DOHH2 (cell line): ENCODE measurements around the gene CEBPG.

ENCODE experiments used
- H3F3A ChIP-seq: fragments of 200-600 bp; sonication (generic), shearing (Covaris generic); 2 replicates; pipeline ENCODE4 v1.6.0; 2016; ENCODE audit warnings: antibody characterized with exemption, mild to moderate bottlenecking; ENCODE audit not compliant: control insufficient read depth, insufficient read depth
- H3K27ac ChIP-seq: fragments of 200-600 bp; sonication (generic); 2 replicates; pipeline ENCODE4 v1.5.1; 2014; ENCODE audit warnings: low read depth, mild to moderate bottlenecking, low read length, moderate library complexity
- H3K27me3 ChIP-seq: fragments of 200-600 bp; sonication (generic); 2 replicates; pipeline ENCODE4 v1.6.1; 2014; ENCODE audit warnings: mild to moderate bottlenecking, low read length, mixed read lengths; ENCODE audit not compliant: control insufficient read depth
- H3K36me3 ChIP-seq: fragments of 200-600 bp; sonication (generic); 2 replicates; pipeline ENCODE4 v1.6.1; 2014; ENCODE audit warnings: mild to moderate bottlenecking, low read length, moderate library complexity, mixed read lengths; ENCODE audit not compliant: control insufficient read depth
- H3K4me1 ChIP-seq: fragments of 200-600 bp; sonication (generic); 2 replicates; pipeline ENCODE4 v1.6.1; 2014; ENCODE audit warnings: mild to moderate bottlenecking, low read length, mixed read lengths; ENCODE audit not compliant: control insufficient read depth
- H3K4me2 ChIP-seq: fragments of 200-600 bp; sonication (generic); 2 replicates; pipeline ENCODE4 v1.6.0; 2014; ENCODE audit warnings: mild to moderate bottlenecking, low read length, moderate library complexity
- H3K4me3 ChIP-seq: fragments of 200-600 bp; sonication (generic); 2 replicates; pipeline ENCODE4 v1.5.1; 2014; ENCODE audit warnings: mild to moderate bottlenecking, low read length, mixed read lengths
- H3K79me2 ChIP-seq: fragments of 200-600 bp; sonication (generic); 2 replicates; pipeline ENCODE4 v1.6.1; 2014; ENCODE audit warnings: mild to moderate bottlenecking, low read length, mixed read lengths; ENCODE audit not compliant: control insufficient read depth
- H3K9me2 ChIP-seq: fragments of 200-600 bp; sonication (generic); replicated peaks from 2 replicates; pipeline ENCODE4 v1.6.1; 2014; ENCODE audit warnings: mild to moderate bottlenecking, low read length, mixed read lengths; ENCODE audit not compliant: control insufficient read depth
- H3K9me3 ChIP-seq: fragments of 200-600 bp; sonication (generic); 2 replicates; pipeline ENCODE4 v1.6.1; 2014; ENCODE audit warnings: antibody characterized with exemption, low read length, mixed read lengths; ENCODE audit not compliant: control insufficient read depth, insufficient read depth
- H4K20me1 ChIP-seq: fragments of 200-600 bp; sonication (generic); 2 replicates; pipeline ENCODE4 v1.6.0; 2014; ENCODE audit warnings: low read depth, mild to moderate bottlenecking, antibody characterized with exemption, low read length, moderate library complexity; ENCODE audit not compliant: control insufficient read depth, insufficient read depth
- CTCF ChIP-seq: fragments of 200-600 bp; sonication (generic); IDR thresholded peaks from one replicate; pipeline ENCODE4 v1.5.1; 2014; ENCODE audit warnings: antibody characterized with exemption, mild to moderate bottlenecking, low read depth, low read length; ENCODE audit not compliant: poor library complexity, severe bottlenecking
- EZH2phosphoT487 ChIP-seq: fragments of 200-600 bp; sonication (generic); IDR thresholded peaks from 2 replicates; pipeline ENCODE4 v1.6.1; 2017; ENCODE audit warnings: borderline replicate concordance, mild to moderate bottlenecking, antibody characterized with exemption, low read length, moderate library complexity, mixed read lengths

CEBPG gene

GRCh38 chr19:33339016-33339984 is 34.2 kb upstream of the CEBPG start:
- H3K36me3 ChIP-seq: no peaks in the 10 kb centered on the region
- no peaks in the 10 kb centered on the region for H3K79me2 ChIP-seq
- no peaks in the 10 kb centered on the region for H3K9me3 ChIP-seq
- H4K20me1 ChIP-seq: no peaks in the 10 kb centered on the region
- peaks cover 14% of the 10 kb centered on the region; the same call in 1 of the 2 replicates for H3K27me3 ChIP-seq
- no peak overlapping the region for H3K4me3 ChIP-seq
- TF ChIP-seq CTCF (no peak), EZH2phosphoT487 (no peak)
- H3K9me2 ChIP-seq: no peaks in the 10 kb centered on the region
- H3K4me1 ChIP-seq: no peaks in the 10 kb centered on the region
- H3K4me2 ChIP-seq: no peak overlapping the region
- no peak overlapping the region for H3K27ac ChIP-seq
- H3F3A ChIP-seq: no peaks in the 10 kb centered on the region

- Histone ChIP-seq H3K4me3 (no peak overlapping the region), H3F3A (no peaks in the 10 kb centered on the region), H4K20me1 (no peaks in the 10 kb centered on the region), H3K4me2 (no peak overlapping the region), H3K27ac (no peak overlapping the region), H3K79me2 (no peaks in the 10 kb centered on the region), H3K36me3 (no peaks in the 10 kb centered on the region), H3K27me3 (peaks cover 14% of the 10 kb centered on the region; the same call in 1 of the 2 replicates), H3K4me1 (no peaks in the 10 kb centered on the region), H3K9me3 (no peaks in the 10 kb centered on the region), H3K9me2 (no peaks in the 10 kb centered on the region)
- TF ChIP-seq EZH2phosphoT487 (no peak), CTCF (no peak)
Measured at GRCh38 chr19:33340991-33341390, 32.5 kb upstream of the CEBPG start.

- H3K36me3 ChIP-seq: no peaks in the 10 kb centered on the region
- peaks cover 14% of the 10 kb centered on the region; the same call in 1 of the 2 replicates for H3K27me3 ChIP-seq
- H3K9me3 ChIP-seq: no peaks in the 10 kb centered on the region
- H3F3A ChIP-seq: no peaks in the 10 kb centered on the region
- H3K27ac ChIP-seq: no peak overlapping the region
- no peak overlapping the region for H3K4me3 ChIP-seq
- H4K20me1 ChIP-seq: no peaks in the 10 kb centered on the region
- H3K9me2 ChIP-seq: no peaks in the 10 kb centered on the region
- no peaks in the 10 kb centered on the region for H3K4me1 ChIP-seq
- H3K4me2 ChIP-seq: no peak overlapping the region
- no peak for TF ChIP-seq EZH2phosphoT487
- no peaks in the 10 kb centered on the region for H3K79me2 ChIP-seq
Measured at GRCh38 chr19:33343301-33343700, 30.2 kb upstream of the CEBPG start.
